Tibial artery (tissue), 4 donors: ENCODE measurements around the gene CAND2.

Source experiments
- DNase-seq, 2 donors: peaks; one replicate each; pipeline ENCODE4 v3.0.0-alpha.2; 2019
- H3K27ac ChIP-seq, 2 donors: fragments of 200-600 bp; sonication (generic) in 1 of 2; 1 replicate in 1 of 2; 2 replicates in 1 of 2; pipeline ENCODE4 v1.5.1; 2018 to 2019; ENCODE audit warnings: mild to moderate bottlenecking in 1 of 2
- H3K27me3 ChIP-seq, 2 donors: fragments of 200-600 bp; sonication (generic) in 1 of 2; one replicate each; pipeline versions ENCODE4 v1.5.1 to v1.6.0; 2016 to 2019
- H3K36me3 ChIP-seq, 3 donors: fragments of 200-600 bp; sonication (generic) in 2 of 3; one replicate each; pipeline ENCODE4 v1.5.1; 2016 to 2019; ENCODE audit warnings: mild to moderate bottlenecking in 2 of 3
- H3K4me1 ChIP-seq, 4 donors: fragments of 200-600 bp; sonication (generic) in 2 of 4; 1 replicate in 3 of 4; 2 replicates in 1 of 4; pipeline ENCODE4 v1.5.1; 2016 to 2019
- H3K4me3 ChIP-seq, 2 donors: fragments of 200-600 bp; sonication (generic) in 1 of 2; 1 replicate in 1 of 2; 2 replicates in 1 of 2; pipeline ENCODE4 v1.5.1; 2018 to 2019; ENCODE audit warnings: mild to moderate bottlenecking in 2 of 2
- H3K9me3 ChIP-seq, 3 donors: fragments of 200-600 bp; sonication (generic) in 1 of 3; one replicate each; pipeline ENCODE4 v1.5.1; 2016 to 2019
- CTCF ChIP-seq, 2 experiments: fragments of 200-600 bp in 1 of 2; fragments of 450-650 bp in 1 of 2; IDR thresholded peaks; one replicate each; pipeline ENCODE4 v1.5.1; 2017 to 2019; ENCODE audit warnings: antibody characterized with exemption in 2 of 2, mild to moderate bottlenecking in 1 of 2, moderate library complexity in 1 of 2
- intact Hi-C: fragments of 100-400 bp; cut with DNase I; formaldehyde crosslinking; loops from one replicate; pipeline ENCODE4 v1.15.0; 2023; ENCODE audit warnings: low total_unique reads

Gene CAND2

GRCh38 chr3:12791430-12791829, 5.0 kb upstream of the CAND2 start:
- peaks cover 0 to 8% (median 3%) of the 10 kb centered on the region in 4 donors for H3K4me1 ChIP-seq
- no peaks in the 10 kb centered on the region for H3K36me3 ChIP-seq
- no peak overlapping the region for H3K27ac ChIP-seq
- no peak for DNase-seq
- no peak overlapping the region for H3K4me3 ChIP-seq
- intact Hi-C loops = no loop called here
- TF ChIP-seq CTCF (IDR thresholded peaks at IDR 0.05) = no peak
- no peaks in the 10 kb centered on the region for H3K9me3 ChIP-seq
- H3K27me3 ChIP-seq = no peaks in the 10 kb centered on the region

- TF ChIP-seq CTCF (IDR thresholded peaks at IDR 0.05) = no peak
- Histone ChIP-seq H3K4me3 (no peak overlapping the region), H3K27me3 (no peaks in the 10 kb centered on the region), H3K27ac (no peak overlapping the region), H3K4me1 (peaks cover 0 to 25% (median 16%) of the 10 kb centered on the region in 4 donors), H3K36me3 (no peaks in the 10 kb centered on the region), H3K9me3 (no peaks in the 10 kb centered on the region)
- DNase-seq = no peak
- intact Hi-C loops = no loop called here
These were observed 2.8 kb upstream of the CAND2 start for GRCh38 chr3:12793701-12794100.

- peaks cover 0 to 27% (median 18%) of the 10 kb centered on the region in 4 donors for H3K4me1 ChIP-seq
- TF ChIP-seq CTCF (IDR thresholded peaks at IDR 0.05) = no peak
- H3K4me3 ChIP-seq = peak overlapping the region; percentile 58 to 91
- H3K36me3 ChIP-seq = peaks cover 0 to 3% (median 0%) of the 10 kb centered on the region in 3 donors
- H3K27me3 ChIP-seq = no peaks in the 10 kb centered on the region
- H3K9me3 ChIP-seq = no peaks in the 10 kb centered on the region
- peak overlapping the region; percentile 87 to 90 for H3K27ac ChIP-seq
- intact Hi-C loops = no loop called here
- DNase-seq = no peak
These were observed 828 bp downstream of the CAND2 start for GRCh38 chr3:12797124-12797891.

- intact Hi-C loops = no loop called here
- DNase-seq = no peak
- H3K36me3 ChIP-seq = peaks cover 0 to 4% (median 0%) of the 10 kb centered on the region in 3 donors
- no peaks in the 10 kb centered on the region for H3K27me3 ChIP-seq
- no peak for TF ChIP-seq CTCF (IDR thresholded peaks at IDR 0.05)
- peak overlapping the region in 1 of 2 donors; percentile 58 for H3K4me3 ChIP-seq
- H3K4me1 ChIP-seq = peaks cover 0 to 27% (median 18%) of the 10 kb centered on the region in 4 donors
- no peaks in the 10 kb centered on the region for H3K9me3 ChIP-seq
- H3K27ac ChIP-seq = peak overlapping the region; percentile 87 to 90
These were observed 1.5 kb downstream of the CAND2 start for GRCh38 chr3:12797892-12798558.

- DNase-seq = no peak
- Histone ChIP-seq H3K4me3 (no peak overlapping the region), H3K9me3 (no peaks in the 10 kb centered on the region), H3K27me3 (no peaks in the 10 kb centered on the region), H3K27ac (peak overlapping the region; percentile 87 to 90), H3K36me3 (peaks cover 4 to 11% (median 5%) of the 10 kb centered on the region in 3 donors), H3K4me1 (peaks cover 0 to 27% (median 18%) of the 10 kb centered on the region in 4 donors)
- no peak for TF ChIP-seq CTCF (IDR thresholded peaks at IDR 0.05)
- intact Hi-C loops = no loop called here
These were observed 2.2 kb downstream of the CAND2 start for GRCh38 chr3:12798559-12799179.
